Ascending aorta (tissue), 2 donors: ENCODE results near the gene GCSAML. TPM values are rescaled to one million over a fixed set of nuclear protein-coding genes. Genes with fewer than 3 reads are reported as not detected.

Source experiments
- DNase-seq, 2 donors: peaks; one replicate each; pipeline ENCODE4 v3.0.0-alpha.2; 2019; ENCODE audit warnings: low spot score in 2 of 2
- H3K27ac ChIP-seq, 2 donors: fragments of 200-600 bp; sonication (generic); one replicate each; pipeline ENCODE4 v1.5.1; 2016 to 2017; ENCODE audit warnings: mild to moderate bottlenecking in 1 of 2
- H3K27me3 ChIP-seq: fragments of 200-600 bp; sonication (generic); one replicate; pipeline ENCODE4 v1.5.1; 2017
- H3K36me3 ChIP-seq, 2 donors: fragments of 200-600 bp; sonication (generic); one replicate each; pipeline ENCODE4 v1.5.1; 2016
- H3K4me1 ChIP-seq, 2 donors: fragments of 200-600 bp; sonication (generic); one replicate each; pipeline ENCODE4 v1.5.1; 2016 to 2017; ENCODE audit warnings: mild to moderate bottlenecking in 1 of 2
- H3K4me3 ChIP-seq, 2 donors: fragments of 200-600 bp; sonication (generic); one replicate each; pipeline ENCODE4 v1.5.1; 2016 to 2017; ENCODE audit warnings: mild to moderate bottlenecking in 1 of 2
- H3K9me3 ChIP-seq, 2 donors: fragments of 200-600 bp; sonication (generic); one replicate each; pipeline ENCODE4 v1.5.1; 2016
- intact Hi-C: fragments of 100-400 bp; cut with DNase I; formaldehyde crosslinking; loops from one replicate; pipeline ENCODE4 v1.15.1; 2023
- total RNA-seq: library from RNA; depleted of rRNA; stranded (reverse); fragments of >200 nt; gene quantifications from one replicate; pipeline ENCODE4 v1.1.0, GENCODE V29; 2016
- TF ChIP-seq, protein P1 (sequence below), 3 experiments: fragments of 200-600 bp in 2 of 3; fragments of 450-650 bp in 1 of 3; sonication (generic) in 2 of 3; IDR thresholded peaks; one replicate each; pipeline ENCODE4 v1.5.1; 2016 to 2019; ENCODE audit warnings: antibody characterized with exemption in 3 of 3, mild to moderate bottlenecking in 1 of 3, moderate library complexity in 1 of 3

Gene GCSAML
- total RNA-seq, 1 donor from 2014 or later, result not detected

DNA sequence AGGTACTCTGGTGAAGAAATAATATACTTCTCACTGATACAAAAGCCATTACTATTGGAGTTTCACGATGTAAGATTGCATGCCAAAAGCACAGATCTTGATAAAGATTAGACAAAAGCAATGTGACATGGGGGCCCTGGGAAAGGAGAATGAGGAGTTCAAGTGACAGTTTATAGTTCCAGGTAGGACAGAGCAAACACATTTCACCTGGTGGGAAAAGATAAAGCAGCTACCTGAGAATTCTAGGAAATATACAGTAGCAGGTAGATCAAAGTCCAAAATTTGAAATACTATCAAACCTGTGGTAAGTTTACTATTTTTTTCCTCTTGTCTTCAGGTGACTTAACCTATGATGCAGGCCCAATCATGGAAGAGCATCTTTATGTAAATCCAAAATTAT is 64.5 kb downstream of the GCSAML start:
- TF ChIP-seq, protein P1, sequence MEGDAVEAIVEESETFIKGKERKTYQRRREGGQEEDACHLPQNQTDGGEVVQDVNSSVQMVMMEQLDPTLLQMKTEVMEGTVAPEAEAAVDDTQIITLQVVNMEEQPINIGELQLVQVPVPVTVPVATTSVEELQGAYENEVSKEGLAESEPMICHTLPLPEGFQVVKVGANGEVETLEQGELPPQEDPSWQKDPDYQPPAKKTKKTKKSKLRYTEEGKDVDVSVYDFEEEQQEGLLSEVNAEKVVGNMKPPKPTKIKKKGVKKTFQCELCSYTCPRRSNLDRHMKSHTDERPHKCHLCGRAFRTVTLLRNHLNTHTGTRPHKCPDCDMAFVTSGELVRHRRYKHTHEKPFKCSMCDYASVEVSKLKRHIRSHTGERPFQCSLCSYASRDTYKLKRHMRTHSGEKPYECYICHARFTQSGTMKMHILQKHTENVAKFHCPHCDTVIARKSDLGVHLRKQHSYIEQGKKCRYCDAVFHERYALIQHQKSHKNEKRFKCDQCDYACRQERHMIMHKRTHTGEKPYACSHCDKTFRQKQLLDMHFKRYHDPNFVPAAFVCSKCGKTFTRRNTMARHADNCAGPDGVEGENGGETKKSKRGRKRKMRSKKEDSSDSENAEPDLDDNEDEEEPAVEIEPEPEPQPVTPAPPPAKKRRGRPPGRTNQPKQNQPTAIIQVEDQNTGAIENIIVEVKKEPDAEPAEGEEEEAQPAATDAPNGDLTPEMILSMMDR (IDR thresholded peaks at IDR 0.05), result no peak
- Histone ChIP-seq H3K4me1 (no peaks in the 10 kb centered on the region), H3K27ac (no peak overlapping the region), H3K9me3 (no peaks in the 10 kb centered on the region), H3K4me3 (no peak overlapping the region), H3K36me3 (no peaks in the 10 kb centered on the region), H3K27me3 (no peaks in the 10 kb centered on the region)
- no peak for DNase-seq
- intact Hi-C loops, result no loop called here

DNA sequence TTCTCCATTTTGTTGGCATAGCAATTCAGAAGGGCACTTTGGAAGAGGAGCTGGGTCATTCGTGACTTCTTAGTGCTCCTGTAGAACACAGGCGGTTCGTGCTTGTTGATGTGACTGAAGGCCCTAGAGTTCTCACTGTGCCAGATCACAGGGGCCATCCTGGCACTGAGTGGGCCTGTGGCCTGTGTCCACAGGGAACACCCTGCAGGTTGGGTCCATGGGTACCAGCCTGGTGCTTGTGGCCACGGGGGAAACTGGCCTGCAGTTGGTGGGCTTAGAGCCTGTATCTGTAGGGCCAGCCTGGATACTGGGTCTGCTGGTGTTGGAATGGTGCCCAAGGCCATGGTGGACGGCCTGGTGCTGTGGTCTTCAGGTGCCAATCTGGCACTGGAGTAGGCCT is 65.7 kb downstream of the GCSAML start:
- no peaks in the 10 kb centered on the region for H3K36me3 ChIP-seq
- no peaks in the 10 kb centered on the region for H3K27me3 ChIP-seq
- DNase-seq, result no peak
- TF ChIP-seq, protein P1 (IDR thresholded peaks at IDR 0.05), result no peak
- no peaks in the 10 kb centered on the region for H3K4me1 ChIP-seq
- intact Hi-C loops, result no loop called here
- no peak overlapping the region for H3K4me3 ChIP-seq
- no peak overlapping the region for H3K27ac ChIP-seq
- no peaks in the 10 kb centered on the region for H3K9me3 ChIP-seq

Other genes starting within 250 kb of the GCSAML start
- gene ZNF496, start 217.3 kb upstream of the GCSAML start, total RNA-seq, result 38.5 TPM
- gene NLRP3, start 133.0 kb upstream of the GCSAML start, total RNA-seq, result 0.11 TPM
- gene OR2B11, start 91.0 kb upstream of the GCSAML start, total RNA-seq, result not detected
- not detected for gene OR2C3, start 12.7 kb upstream of the GCSAML start, total RNA-seq
- not detected for gene OR2G2, start 39.2 kb downstream of the GCSAML start, total RNA-seq
- gene OR2G3, start 56.5 kb downstream of the GCSAML start, total RNA-seq, result not detected
- not detected for gene OR13G1, start 130.6 kb downstream of the GCSAML start, total RNA-seq
- not detected for gene OR6F1, start 167.5 kb downstream of the GCSAML start, total RNA-seq
- not detected for gene OR14K1, start 189.5 kb downstream of the GCSAML start, total RNA-seq
- not detected for gene OR14A2, start 199.0 kb downstream of the GCSAML start, total RNA-seq
- gene OR1C1, start 211.4 kb downstream of the GCSAML start, total RNA-seq, result not detected